ENCODE results near the gene PCBP2.

Gene PCBP2

GRCh38 chr12:53463802-53464560 lies 12.1 kb downstream of the PCBP2 start:
- peaks cover 5% of the 10 kb centered on the region for H3K4me1 ChIP-seq (ENCODE audit: control insufficient read depth, low read depth, low read length)
- H3K27me3 ChIP-seq (ENCODE audit: control insufficient read depth, insufficient read depth, low read length) = no peaks in the 10 kb centered on the region
- H3K36me3 ChIP-seq (ENCODE audit: control insufficient read depth, low read depth, low read length) = peaks cover 100% of the 10 kb centered on the region
- H3K9ac ChIP-seq (ENCODE audit: low read length) = no peak overlapping the region
- H3K27ac ChIP-seq (ENCODE audit: low read length) = no peak overlapping the region
- H3K9me3 ChIP-seq (ENCODE audit: control insufficient read depth, low read depth, low read length) = no peaks in the 10 kb centered on the region
- no peak overlapping the region for H3K4me3 ChIP-seq (ENCODE audit: low read length)

- Histone ChIP-seq H3K27ac (ENCODE audit: low read length) (no peak overlapping the region), H3K4me1 (ENCODE audit: control insufficient read depth, low read depth, low read length) (peaks cover 5% of the 10 kb centered on the region), H3K9me3 (ENCODE audit: control insufficient read depth, low read depth, low read length) (no peaks in the 10 kb centered on the region), H3K27me3 (ENCODE audit: control insufficient read depth, insufficient read depth, low read length) (no peaks in the 10 kb centered on the region), H3K9ac (ENCODE audit: low read length) (no peak overlapping the region), H3K36me3 (ENCODE audit: control insufficient read depth, low read depth, low read length) (peaks cover 100% of the 10 kb centered on the region), H3K4me3 (ENCODE audit: low read length) (no peak overlapping the region)
Measured at GRCh38 chr12:53464685-53465418, 12.9 kb downstream of the PCBP2 start.

GRCh38 chr12:53465679-53466078 lies 13.8 kb downstream of the PCBP2 start:
- H3K9ac ChIP-seq (ENCODE audit: low read length) = no peak overlapping the region
- H3K27me3 ChIP-seq (ENCODE audit: control insufficient read depth, insufficient read depth, low read length) = no peaks in the 10 kb centered on the region
- H3K9me3 ChIP-seq (ENCODE audit: control insufficient read depth, low read depth, low read length) = no peaks in the 10 kb centered on the region
- peaks cover 5% of the 10 kb centered on the region for H3K4me1 ChIP-seq (ENCODE audit: control insufficient read depth, low read depth, low read length)
- no peak overlapping the region for H3K4me3 ChIP-seq (ENCODE audit: low read length)
- peaks cover 100% of the 10 kb centered on the region for H3K36me3 ChIP-seq (ENCODE audit: control insufficient read depth, low read depth, low read length)
- no peak overlapping the region for H3K27ac ChIP-seq (ENCODE audit: low read length)

- no peak overlapping the region for H3K27ac ChIP-seq (ENCODE audit: low read length)
- peaks cover 99% of the 10 kb centered on the region for H3K36me3 ChIP-seq (ENCODE audit: control insufficient read depth, low read depth, low read length)
- no peak overlapping the region for H3K4me3 ChIP-seq (ENCODE audit: low read length)
- peaks cover 5% of the 10 kb centered on the region for H3K4me1 ChIP-seq (ENCODE audit: control insufficient read depth, low read depth, low read length)
- no peaks in the 10 kb centered on the region for H3K27me3 ChIP-seq (ENCODE audit: control insufficient read depth, insufficient read depth, low read length)
- no peaks in the 10 kb centered on the region for H3K9me3 ChIP-seq (ENCODE audit: control insufficient read depth, low read depth, low read length)
- no peak overlapping the region for H3K9ac ChIP-seq (ENCODE audit: low read length)
Measured at GRCh38 chr12:53466640-53467039, 14.7 kb downstream of the PCBP2 start.

GRCh38 chr12:53467082-53467481 lies 15.2 kb downstream of the PCBP2 start:
- H3K4me3 ChIP-seq (ENCODE audit: low read length) = no peak overlapping the region
- no peaks in the 10 kb centered on the region for H3K27me3 ChIP-seq (ENCODE audit: control insufficient read depth, insufficient read depth, low read length)
- H3K4me1 ChIP-seq (ENCODE audit: control insufficient read depth, low read depth, low read length) = peaks cover 5% of the 10 kb centered on the region
- H3K27ac ChIP-seq (ENCODE audit: low read length) = no peak overlapping the region
- H3K9ac ChIP-seq (ENCODE audit: low read length) = no peak overlapping the region
- peaks cover 99% of the 10 kb centered on the region for H3K36me3 ChIP-seq (ENCODE audit: control insufficient read depth, low read depth, low read length)
- no peaks in the 10 kb centered on the region for H3K9me3 ChIP-seq (ENCODE audit: control insufficient read depth, low read depth, low read length)

- Histone ChIP-seq H3K36me3 (ENCODE audit: control insufficient read depth, low read depth, low read length) (peaks cover 99% of the 10 kb centered on the region), H3K4me1 (ENCODE audit: control insufficient read depth, low read depth, low read length) (peaks cover 5% of the 10 kb centered on the region), H3K9ac (ENCODE audit: low read length) (no peak overlapping the region), H3K9me3 (ENCODE audit: control insufficient read depth, low read depth, low read length) (no peaks in the 10 kb centered on the region), H3K4me3 (ENCODE audit: low read length) (no peak overlapping the region), H3K27ac (ENCODE audit: low read length) (no peak overlapping the region), H3K27me3 (ENCODE audit: control insufficient read depth, insufficient read depth, low read length) (no peaks in the 10 kb centered on the region)
Measured at GRCh38 chr12:53467880-53468279, 16.0 kb downstream of the PCBP2 start.

- no peak overlapping the region for H3K9ac ChIP-seq (ENCODE audit: low read length)
- peaks cover 99% of the 10 kb centered on the region for H3K36me3 ChIP-seq (ENCODE audit: control insufficient read depth, low read depth, low read length)
- H3K9me3 ChIP-seq (ENCODE audit: control insufficient read depth, low read depth, low read length) = no peaks in the 10 kb centered on the region
- H3K4me1 ChIP-seq (ENCODE audit: control insufficient read depth, low read depth, low read length) = peaks cover 5% of the 10 kb centered on the region
- no peaks in the 10 kb centered on the region for H3K27me3 ChIP-seq (ENCODE audit: control insufficient read depth, insufficient read depth, low read length)
- H3K4me3 ChIP-seq (ENCODE audit: low read length) = no peak overlapping the region
- H3K27ac ChIP-seq (ENCODE audit: low read length) = no peak overlapping the region
Measured at GRCh38 chr12:53468282-53468681, 16.4 kb downstream of the PCBP2 start.

GRCh38 chr12:53472056-53472582 lies 20.2 kb downstream of the PCBP2 start:
- H3K4me3 ChIP-seq (ENCODE audit: low read length) = no peak overlapping the region
- H3K27ac ChIP-seq (ENCODE audit: low read length) = no peak overlapping the region
- no peak overlapping the region for H3K9ac ChIP-seq (ENCODE audit: low read length)
- no peaks in the 10 kb centered on the region for H3K4me1 ChIP-seq (ENCODE audit: control insufficient read depth, low read depth, low read length)
- H3K9me3 ChIP-seq (ENCODE audit: control insufficient read depth, low read depth, low read length) = no peaks in the 10 kb centered on the region
- peaks cover 99% of the 10 kb centered on the region for H3K36me3 ChIP-seq (ENCODE audit: control insufficient read depth, low read depth, low read length)
- H3K27me3 ChIP-seq (ENCODE audit: control insufficient read depth, insufficient read depth, low read length) = no peaks in the 10 kb centered on the region

- Histone ChIP-seq H3K9me3 (ENCODE audit: control insufficient read depth, low read depth, low read length) (no peaks in the 10 kb centered on the region), H3K27ac (ENCODE audit: low read length) (no peak overlapping the region), H3K36me3 (ENCODE audit: control insufficient read depth, low read depth, low read length) (peaks cover 97% of the 10 kb centered on the region), H3K27me3 (ENCODE audit: control insufficient read depth, insufficient read depth, low read length) (no peaks in the 10 kb centered on the region), H3K4me3 (ENCODE audit: low read length) (no peak overlapping the region), H3K4me1 (ENCODE audit: control insufficient read depth, low read depth, low read length) (no peaks in the 10 kb centered on the region), H3K9ac (ENCODE audit: low read length) (no peak overlapping the region)
Measured at GRCh38 chr12:53474077-53474476, 22.2 kb downstream of the PCBP2 start.

GRCh38 chr12:53474819-53475218 lies 22.9 kb downstream of the PCBP2 start:
- no peak overlapping the region for H3K4me3 ChIP-seq (ENCODE audit: low read length)
- H3K9me3 ChIP-seq (ENCODE audit: control insufficient read depth, low read depth, low read length) = no peaks in the 10 kb centered on the region
- H3K27me3 ChIP-seq (ENCODE audit: control insufficient read depth, insufficient read depth, low read length) = no peaks in the 10 kb centered on the region
- no peaks in the 10 kb centered on the region for H3K4me1 ChIP-seq (ENCODE audit: control insufficient read depth, low read depth, low read length)
- no peak overlapping the region for H3K9ac ChIP-seq (ENCODE audit: low read length)
- no peak overlapping the region for H3K27ac ChIP-seq (ENCODE audit: low read length)
- peaks cover 97% of the 10 kb centered on the region for H3K36me3 ChIP-seq (ENCODE audit: control insufficient read depth, low read depth, low read length)

GRCh38 chr12:53476769-53477209 lies 24.9 kb downstream of the PCBP2 start:
- Histone ChIP-seq H3K27ac (ENCODE audit: low read length) (peak overlapping the region; percentile 20), H3K36me3 (ENCODE audit: control insufficient read depth, low read depth, low read length) (peaks cover 92% of the 10 kb centered on the region), H3K4me1 (ENCODE audit: control insufficient read depth, low read depth, low read length) (no peaks in the 10 kb centered on the region)

More at GRCh38 chr12:53476769-53477209, 24.9 kb downstream of the PCBP2 start:
- Histone ChIP-seq H3K4me3 (ENCODE audit: low read length) (no peak overlapping the region), H3K9ac (ENCODE audit: low read length) (no peak overlapping the region), H3K9me3 (ENCODE audit: control insufficient read depth, low read depth, low read length) (no peaks in the 10 kb centered on the region), H3K27me3 (ENCODE audit: control insufficient read depth, insufficient read depth, low read length) (no peaks in the 10 kb centered on the region)

Data from iPS-18a (cell line).